ENCODE data around the gene TBK1. TPM values are rescaled to one million over a fixed set of nuclear protein-coding genes. Genes with fewer than 3 reads are reported as not detected.

Gene TBK1
- 11.6 TPM for total RNA-seq
- long read RNA-seq, transcript TBK1-201 (21 exons, 3,256 nt) = major isoform, 29 of 36 reads
- long read RNA-seq, partial matches to known transcripts = 4 of 36 reads
- long read RNA-seq, other reads (novel, unspliced or antisense) = 3 of 36 reads

DNA sequence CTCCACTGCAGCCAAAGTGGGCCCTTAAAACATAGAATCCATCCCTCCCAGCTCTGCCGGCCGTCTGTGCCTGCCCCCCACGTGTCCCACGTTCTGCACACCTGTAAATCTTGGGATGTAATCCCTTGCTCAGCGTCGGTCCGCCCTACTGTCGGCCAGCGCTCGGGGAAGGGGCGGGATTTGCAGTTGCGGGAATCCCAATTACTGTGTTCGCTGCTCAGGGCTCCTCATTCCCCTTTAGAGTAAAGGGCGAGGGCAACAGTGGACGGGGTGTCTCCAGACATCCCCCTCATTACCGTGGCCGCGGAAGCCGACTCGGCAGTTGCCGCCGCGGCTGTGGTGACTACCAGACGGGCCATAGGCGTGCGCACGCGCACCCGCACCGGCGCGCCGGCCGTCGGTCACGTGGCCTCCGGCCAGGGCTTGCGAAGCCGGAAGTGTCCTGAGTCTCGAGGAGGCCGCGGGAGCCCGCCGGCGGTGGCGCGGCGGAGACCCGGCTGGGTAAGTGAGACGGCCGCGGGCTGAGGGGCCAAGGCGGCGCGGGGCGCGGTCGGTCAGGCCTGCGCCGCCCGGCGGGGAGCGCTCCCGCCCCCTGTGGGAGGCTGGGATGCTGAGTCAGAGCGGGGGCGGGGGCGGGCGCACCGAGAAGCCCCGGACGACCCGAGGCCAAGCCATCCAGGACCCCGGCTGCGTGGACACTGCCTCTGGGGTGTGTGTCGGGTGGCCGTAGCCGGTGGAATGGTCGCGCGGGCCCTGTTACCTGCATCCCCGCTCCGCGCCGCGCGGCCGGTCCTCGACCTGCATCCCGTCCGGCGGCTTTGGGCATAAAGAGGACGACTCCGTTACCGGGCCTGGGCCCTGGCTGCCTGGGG, at the start of gene TBK1:
TSS of gene TBK1 (plus strand) at position 434 of the 872 bp plus-strand sequence. CDS start 3,751 bp downstream, outside the sequence.
- intact Hi-C loops (cut with DNase I) = loop anchor here (5.0 kb wide), 1 partner anchor 45 kb away; no protein-coding TSS in a partner anchor
- ATAC-seq (ENCODE audit: poor library complexity) = peak; percentile 99

DNA sequence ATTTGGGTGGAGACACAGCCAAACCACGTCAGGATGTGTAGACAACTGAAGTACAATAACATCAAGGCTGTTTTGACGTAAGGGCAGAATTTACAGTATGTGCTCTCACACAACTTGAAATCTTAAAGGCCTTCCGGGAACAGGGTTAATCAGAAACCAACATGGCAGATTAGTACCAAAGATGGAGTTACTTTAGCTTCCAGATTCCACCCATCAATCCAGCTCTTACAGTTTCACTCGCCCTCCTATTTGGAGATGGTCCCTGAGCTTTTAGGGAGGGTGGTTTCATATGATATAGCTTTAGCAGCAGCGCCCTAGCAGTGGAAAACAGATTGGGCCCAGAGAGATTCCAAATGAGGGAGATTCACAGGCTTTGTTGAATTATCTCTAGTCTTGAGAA, 49.7 kb upstream of the TBK1 start:
- intact Hi-C loops (cut with DNase I) = no loop called here
- ATAC-seq (ENCODE audit: poor library complexity) (no peak), DNase-seq (no peak)

More for the DNA sequence above, at the start of gene TBK1:
- DNase-seq = peak; percentile 95

DNA sequence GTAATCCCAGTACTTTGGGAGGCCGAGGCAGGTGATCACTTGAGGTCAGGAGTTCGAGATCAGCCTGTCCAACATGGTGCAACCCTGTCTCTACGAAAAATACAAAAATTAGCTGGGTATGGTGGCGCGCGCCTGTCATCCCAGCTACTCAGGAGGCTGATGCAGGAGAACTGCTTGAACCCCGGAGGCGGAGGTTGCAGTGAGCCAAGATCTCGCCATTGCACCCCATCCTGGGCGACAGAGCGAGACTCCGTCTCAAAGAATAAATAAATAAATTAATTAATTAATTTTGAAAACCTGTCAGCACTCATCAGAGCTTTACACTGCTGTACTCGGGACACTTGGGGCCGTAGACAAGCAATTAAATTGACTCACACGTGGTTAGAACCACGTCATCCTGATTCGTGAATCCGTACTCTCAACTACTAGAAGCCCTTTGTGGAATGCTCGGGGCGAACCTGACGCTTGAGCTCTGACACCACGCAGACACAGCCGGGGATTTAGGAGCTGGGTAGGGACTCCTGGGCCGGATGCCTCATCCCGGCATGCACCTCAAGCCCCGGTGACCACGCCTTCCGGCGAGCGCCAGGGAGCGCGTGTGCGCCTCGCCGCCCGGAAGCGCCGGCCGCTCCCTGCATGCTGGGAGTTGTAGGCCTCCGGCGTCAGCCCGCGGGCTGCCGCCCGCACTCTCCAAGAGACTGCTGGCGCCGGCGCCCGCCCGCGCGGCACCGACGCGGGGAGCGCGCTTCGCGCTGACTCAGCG, 48.0 kb upstream of the TBK1 start, which contains the start of gene XPOT:
TSS of gene XPOT (plus strand) at position 686 of the 763 bp plus-strand sequence. CDS start 5,644 bp downstream, outside the sequence.
- intact Hi-C loops (cut with DNase I) = no loop called here
- DNase-seq = peak; percentile 97
- ATAC-seq (ENCODE audit: poor library complexity) = peak; percentile 96

DNA sequence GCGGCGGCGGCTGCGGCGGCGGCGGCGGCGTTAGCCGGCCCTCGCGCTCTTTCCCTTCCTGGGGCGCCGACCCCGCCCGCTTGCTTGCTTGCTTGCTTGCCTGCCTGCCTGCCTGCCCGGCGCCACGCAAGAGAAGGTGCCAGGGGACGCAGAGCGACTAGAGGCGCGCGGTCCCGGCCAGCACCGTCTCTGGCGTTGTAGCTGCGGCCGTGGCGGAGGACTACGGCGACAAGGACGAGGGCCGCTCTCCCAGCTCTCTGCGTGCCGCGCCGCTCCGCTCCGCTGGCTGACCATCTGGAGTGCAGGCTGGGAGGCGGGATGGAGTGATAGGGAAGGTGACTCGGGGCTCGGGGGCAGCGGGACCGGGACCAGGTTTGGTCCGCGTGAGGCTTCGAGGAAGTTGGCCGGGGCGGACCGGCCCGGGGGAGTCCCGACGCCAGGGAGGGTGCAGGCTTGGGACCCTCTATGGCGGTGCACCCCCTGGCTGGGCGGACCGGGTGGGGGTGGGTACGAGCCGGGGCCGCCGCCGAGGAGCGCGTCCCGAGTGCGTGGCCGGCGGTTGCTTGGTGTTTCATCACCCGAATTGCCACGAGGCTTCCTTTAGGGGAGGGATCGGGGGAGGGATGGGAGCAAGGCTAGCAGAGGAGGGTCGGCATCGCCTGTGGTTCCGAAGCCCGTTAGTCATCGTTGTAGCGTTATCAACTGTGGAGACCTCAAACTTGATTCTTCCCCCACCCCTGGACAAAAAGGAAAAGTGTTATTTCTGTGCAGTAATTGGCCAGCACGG, 47.3 kb upstream of the TBK1 start:
- intact Hi-C loops (cut with DNase I) = loop anchor here (5.0 kb wide), 1 partner anchor 48 kb away; the partner anchor contains the start of gene TBK1
- DNase-seq = peak; percentile 65

DNA sequence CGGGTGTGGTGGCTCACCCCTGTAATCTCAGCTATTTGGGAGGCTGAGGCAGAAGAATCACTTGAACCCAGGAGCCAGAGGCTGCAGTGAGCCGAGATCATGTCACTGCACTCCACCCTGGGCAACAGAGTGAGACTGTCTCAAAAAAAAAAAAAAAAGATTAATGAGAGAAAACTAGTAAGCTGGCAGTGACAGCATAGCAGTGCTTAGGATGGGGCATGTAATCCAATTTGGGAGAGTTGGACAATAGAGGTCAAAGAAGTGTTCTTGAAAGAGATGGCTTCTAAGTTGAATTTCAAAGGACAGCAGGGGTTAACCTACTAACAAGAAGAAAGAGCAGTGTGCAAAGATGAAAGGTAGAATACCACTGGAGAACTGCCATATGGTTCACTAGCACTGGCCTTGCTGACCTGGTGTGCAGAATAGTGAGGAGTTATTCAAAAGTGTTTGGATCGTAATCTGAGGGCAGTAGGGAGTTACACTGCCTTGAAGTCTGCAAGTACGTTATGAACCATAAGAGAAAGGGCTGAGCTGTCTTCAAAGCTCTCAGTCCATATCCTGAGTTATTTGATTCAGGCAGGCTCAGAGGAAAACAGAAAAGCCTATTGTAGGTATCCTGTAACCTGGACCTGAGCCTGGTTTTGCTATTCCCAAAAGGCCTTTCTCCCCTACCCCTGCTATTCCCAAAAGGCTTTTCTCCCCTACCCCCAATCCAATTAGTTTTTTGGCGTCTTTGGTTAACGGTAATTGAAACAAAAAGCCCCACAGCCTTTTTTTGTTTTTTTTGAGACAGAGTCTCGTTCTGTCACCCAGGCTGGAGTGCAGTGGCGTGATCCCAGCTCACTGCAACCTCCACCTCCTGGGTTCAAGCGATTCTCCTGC, 44.3 kb upstream of the TBK1 start:
- no peak for ATAC-seq (ENCODE audit: poor library complexity)
- no peak for DNase-seq
- intact Hi-C loops (cut with DNase I) = loop anchor here (5.0 kb wide), 1 partner anchor 45 kb away; the partner anchor contains the start of gene TBK1

More for the DNA sequence above, 47.3 kb upstream of the TBK1 start:
- ATAC-seq (ENCODE audit: poor library complexity) = peak; percentile 63

DNA sequence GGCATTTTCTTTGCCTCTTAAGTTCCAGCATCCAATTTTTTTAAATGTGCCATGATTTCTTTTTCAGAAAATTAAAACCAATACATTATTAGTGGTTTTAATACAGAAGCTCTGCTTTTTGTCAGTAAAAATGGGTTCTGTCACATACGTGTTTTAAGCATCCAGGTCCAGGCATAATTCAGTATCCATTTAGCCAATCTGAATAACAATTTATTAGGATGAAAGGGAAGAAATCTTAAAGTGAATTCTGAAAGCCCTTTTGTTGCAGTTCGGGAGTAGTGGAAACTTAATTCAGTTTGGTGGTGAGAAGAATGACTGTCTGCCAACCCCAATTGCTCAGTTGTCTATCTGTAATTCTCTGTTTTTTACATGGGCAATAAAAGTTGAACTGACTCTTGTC, 40.5 kb upstream of the TBK1 start:
- ATAC-seq (ENCODE audit: poor library complexity) = no peak
- DNase-seq = no peak
- intact Hi-C loops (cut with DNase I) = no loop called here

DNA sequence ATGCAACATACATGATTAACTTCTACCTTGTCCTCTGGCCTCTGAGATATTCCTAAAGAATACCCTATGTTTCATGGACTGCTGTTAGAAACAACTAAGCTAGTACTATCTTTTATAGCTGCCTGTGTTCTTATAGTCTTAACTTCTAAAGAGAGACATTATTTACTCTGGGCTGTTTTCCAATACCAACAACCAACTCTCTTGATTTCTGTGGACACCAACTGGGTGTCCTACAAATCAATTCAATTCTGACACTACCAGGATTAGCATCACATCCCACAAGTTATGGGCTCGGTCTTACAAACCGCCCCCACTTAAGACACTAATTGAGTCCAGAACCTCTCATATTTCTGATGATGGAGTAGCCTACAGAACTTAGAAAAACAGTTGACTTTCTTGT, 39.5 kb upstream of the TBK1 start:
- ATAC-seq (ENCODE audit: poor library complexity) (no peak), DNase-seq (no peak)
- intact Hi-C loops (cut with DNase I) = no loop called here

DNA sequence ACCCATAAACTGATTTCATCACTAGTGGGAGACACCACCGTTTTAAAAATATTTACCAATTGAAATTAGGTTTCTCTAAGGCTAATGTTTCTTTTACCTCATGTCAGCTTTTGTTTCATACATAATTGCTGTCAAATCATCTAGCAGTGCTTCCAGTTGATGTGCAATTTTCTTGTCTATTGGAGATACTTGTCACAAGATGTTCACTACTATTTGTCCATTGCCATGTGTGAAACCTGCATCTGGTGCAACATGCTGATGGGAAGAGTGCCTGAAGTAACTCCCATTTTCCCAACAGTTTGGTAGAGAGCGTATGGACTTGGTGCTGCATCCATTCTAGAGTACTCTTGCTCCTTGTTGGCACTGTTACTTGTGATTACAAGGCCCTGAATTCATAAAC, 38.0 kb upstream of the TBK1 start:
- intact Hi-C loops (cut with DNase I) = no loop called here
- DNase-seq = no peak
- ATAC-seq (ENCODE audit: poor library complexity) = no peak

DNA sequence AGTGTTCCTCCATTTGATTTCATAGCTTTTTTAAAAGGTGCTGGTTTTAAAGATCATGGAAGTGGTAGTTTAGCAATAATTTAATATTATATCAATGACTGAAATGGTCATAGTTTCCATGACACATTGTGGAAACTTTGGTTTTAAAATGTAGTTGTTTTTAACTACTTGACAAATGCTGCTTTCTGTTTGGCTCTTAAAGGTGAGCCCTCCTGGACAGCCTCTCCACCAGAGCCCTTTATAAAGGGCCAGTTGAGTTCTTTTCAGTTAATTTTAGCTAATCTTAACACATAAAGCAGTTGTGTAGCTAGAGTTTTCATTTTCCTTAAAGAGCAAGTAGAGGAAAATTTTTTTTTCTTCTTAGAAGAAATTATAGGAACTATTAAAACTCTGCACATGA, 33.7 kb upstream of the TBK1 start:
- DNase-seq (no peak), ATAC-seq (ENCODE audit: poor library complexity) (no peak)
- intact Hi-C loops (cut with DNase I) = no loop called here

DNA sequence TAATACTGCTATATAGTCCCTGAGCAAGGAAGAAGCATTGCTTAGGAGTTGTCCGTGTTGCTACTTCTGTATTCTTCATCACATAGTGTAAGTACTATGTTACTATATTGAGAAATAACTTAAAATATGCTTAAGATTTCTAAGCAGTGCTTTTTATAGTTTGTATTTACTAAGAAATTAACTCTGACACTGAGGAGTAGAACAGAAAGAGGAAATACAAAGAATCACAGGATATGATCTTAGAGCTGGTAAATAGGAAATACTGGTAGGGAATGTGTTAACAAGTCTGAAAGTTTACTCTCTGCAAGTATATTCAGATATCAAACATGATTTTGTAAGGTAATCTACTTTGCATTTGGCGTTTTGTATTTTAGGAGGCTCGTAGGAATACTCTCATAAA, 32.2 kb upstream of the TBK1 start:
- intact Hi-C loops (cut with DNase I) = loop anchor here (10.0 kb wide), 1 partner anchor 65 kb away; no protein-coding TSS in a partner anchor
- DNase-seq (no peak), ATAC-seq (ENCODE audit: poor library complexity) (no peak)

DNA sequence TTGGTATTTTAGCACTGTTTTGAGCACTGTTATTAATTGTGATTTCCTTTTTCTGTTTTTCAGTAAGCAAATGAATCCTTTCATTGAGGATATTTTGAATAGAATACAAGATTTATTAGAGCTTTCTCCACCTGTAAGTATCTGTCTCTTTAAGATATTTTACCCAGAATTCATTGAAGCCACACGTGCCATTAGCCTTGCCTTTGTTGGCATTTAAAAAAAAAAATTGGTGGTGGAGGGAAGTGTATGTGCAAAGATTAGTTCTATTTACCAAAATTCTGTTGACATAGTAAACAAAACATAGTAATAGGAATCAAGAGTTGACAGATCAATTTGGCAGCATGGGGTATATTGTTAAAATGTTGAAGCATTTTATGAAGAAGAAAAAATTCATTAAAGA, 23.9 kb upstream of the TBK1 start:
- DNase-seq (no peak), ATAC-seq (ENCODE audit: poor library complexity) (no peak)
- intact Hi-C loops (cut with DNase I) = loop anchor here (10.0 kb wide), 1 partner anchor 57 kb away; no protein-coding TSS in a partner anchor

DNA sequence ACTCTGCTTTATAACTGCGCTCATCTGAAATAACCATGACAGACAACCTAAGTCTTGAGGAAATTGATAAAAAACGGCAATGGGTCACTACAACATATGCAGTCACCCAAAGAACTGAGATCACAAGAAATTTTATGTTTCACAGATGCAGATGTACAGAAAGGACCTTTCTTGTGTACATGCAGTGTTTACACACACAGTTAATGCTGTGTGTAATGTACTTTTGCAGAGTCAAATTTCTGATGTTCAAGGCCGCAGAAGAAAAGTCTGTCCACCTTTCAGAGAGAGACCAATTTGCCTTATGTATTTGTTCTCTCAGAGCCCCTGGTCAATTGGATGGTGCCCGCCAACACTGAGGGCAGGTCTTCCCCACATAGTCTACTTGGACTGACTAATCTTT, 23.0 kb upstream of the TBK1 start:
- intact Hi-C loops (cut with DNase I) = loop anchor here (10.0 kb wide), 1 partner anchor 56 kb away; no protein-coding TSS in a partner anchor
- DNase-seq (no peak), ATAC-seq (ENCODE audit: poor library complexity) (no peak)

DNA sequence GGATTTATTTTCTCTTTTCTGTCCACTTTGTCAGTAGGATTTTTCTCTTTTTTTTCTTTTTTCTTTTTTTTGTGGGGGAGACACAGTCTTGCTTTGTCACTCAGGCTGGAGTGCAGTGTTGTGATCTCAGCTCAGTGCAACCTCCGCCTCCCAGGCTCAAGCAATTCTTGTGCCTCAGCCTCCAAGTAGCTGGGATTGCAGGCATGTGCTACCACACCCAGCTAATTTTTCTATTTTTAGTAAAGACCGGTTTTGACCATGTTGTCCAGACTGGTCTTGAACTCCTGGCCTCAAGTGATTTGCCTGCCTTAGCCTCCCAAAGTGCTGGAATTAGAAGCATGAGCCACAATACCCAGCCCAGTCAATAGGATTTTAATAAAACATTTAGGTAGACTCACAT, 21.0 kb upstream of the TBK1 start:
- ATAC-seq (ENCODE audit: poor library complexity) (no peak), DNase-seq (no peak)
- intact Hi-C loops (cut with DNase I) = no loop called here

DNA sequence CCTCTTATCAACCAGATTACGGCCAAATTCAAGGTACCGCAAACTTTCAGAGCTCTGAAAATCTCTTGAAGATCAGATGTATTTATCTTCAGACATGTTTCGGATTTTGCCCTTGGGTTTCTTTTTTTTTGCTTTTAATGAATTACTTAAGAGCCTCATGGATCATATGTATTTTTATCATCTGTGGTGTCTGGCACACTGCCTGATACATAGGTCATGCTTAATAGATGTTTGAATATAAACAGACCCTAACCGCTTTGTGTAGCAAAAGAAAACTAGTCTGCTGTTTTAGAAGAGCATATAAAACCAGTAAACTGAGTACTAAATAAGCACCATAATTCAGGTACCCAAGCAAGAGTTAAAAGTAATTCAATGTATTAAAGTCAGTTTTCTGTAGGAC, 20.1 kb upstream of the TBK1 start:
- no peak for DNase-seq
- no peak for ATAC-seq (ENCODE audit: poor library complexity)
- intact Hi-C loops (cut with DNase I) = no loop called here

DNA sequence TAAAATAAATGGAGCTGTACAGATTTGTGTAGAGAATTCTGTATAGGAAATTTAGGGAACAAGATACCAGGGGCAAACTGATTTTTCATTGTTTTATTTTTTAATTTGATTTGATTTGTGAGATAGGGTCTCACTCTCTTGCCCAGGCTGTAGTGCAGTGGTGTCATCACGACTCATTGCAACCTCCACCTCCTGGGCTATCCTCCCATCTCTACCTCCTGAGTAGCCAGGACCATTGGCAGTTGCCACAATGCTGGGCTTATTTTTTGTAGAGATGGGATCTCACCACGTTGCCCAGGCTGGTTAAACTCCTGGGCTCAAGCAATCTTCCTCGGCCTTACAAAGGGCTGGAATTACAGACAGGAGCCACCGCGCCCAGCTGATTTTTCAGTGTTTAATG, 18.0 kb upstream of the TBK1 start:
- intact Hi-C loops (cut with DNase I) = no loop called here
- ATAC-seq (ENCODE audit: poor library complexity) (no peak), DNase-seq (no peak)

DNA sequence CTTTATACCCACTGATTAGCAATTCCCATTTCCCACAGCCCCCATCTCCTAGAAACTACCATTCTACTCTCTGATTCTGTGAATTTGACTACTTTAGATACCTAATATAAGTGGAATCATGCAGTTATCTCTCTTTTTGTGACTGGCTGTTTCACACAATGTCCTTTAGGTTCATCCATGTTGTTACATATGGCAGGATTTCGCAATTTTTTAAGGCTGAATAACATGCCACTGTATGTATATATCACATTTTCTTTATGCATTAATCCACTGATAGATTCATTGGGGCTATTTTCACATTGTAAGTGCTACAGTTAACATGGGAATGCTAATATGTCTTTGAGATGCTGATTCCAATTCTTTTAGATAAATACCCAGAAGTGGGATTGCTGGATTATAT, 11.8 kb upstream of the TBK1 start:
- ATAC-seq (ENCODE audit: poor library complexity) (no peak), DNase-seq (no peak)
- intact Hi-C loops (cut with DNase I) = no loop called here

DNA sequence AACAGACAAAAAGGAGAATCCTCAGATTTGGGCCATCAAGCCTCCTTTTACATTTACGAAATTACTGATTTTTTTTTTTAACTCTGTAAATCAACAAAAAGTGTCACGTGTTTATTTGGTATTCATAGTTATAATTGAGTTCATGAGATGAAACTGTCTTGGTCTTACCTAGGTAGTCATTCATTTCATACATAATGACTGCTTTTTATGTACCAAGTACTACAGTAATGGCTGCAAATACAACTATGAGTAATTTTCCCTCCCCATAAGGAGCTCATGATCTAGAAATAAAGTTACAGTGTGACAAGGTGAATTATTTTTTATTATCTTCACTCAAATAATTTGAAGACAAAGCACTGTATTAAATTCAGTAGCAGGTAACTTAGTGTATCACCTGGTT, 6.4 kb upstream of the TBK1 start:
- ATAC-seq (ENCODE audit: poor library complexity) (no peak), DNase-seq (no peak)
- intact Hi-C loops (cut with DNase I) = no loop called here

DNA sequence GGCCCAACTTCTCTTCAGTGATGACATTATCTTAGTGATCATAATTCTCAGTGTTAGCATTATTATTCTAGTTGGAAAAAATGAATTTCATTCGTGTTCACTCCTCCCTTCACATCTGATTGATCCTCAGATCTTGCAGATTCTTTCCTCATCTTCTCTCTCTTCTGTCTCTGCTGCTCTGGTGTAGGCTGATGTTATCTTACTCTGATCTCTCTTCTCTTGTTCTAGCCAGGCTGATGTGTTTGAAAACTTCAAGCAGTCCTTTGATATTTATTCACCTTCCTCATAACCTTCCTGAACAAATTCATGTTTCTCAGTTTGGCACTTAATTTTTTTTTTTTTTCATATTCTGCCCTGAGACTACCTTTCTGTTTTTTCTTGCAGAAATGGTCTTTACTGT, 5.6 kb upstream of the TBK1 start:
- ATAC-seq (ENCODE audit: poor library complexity) = no peak
- DNase-seq = no peak
- intact Hi-C loops (cut with DNase I) = no loop called here
